Fibroblast of villous mesenchyme (primary cell): ENCODE measurements around the gene NHLRC1. TPM values are rescaled to one million over a fixed set of nuclear protein-coding genes. Genes with fewer than 3 reads are reported as not detected.

ENCODE experiments used
- DNase-seq: peaks from one replicate; pipeline ENCODE4 v3.0.0-alpha.2; 2010; ENCODE audit warnings: low read depth
- H3K4me3 ChIP-seq: 2 replicates; pipeline ENCODE4 v1.5.1; 2011; ENCODE audit warnings: low read depth, mild to moderate bottlenecking, low read length
- CTCF ChIP-seq: IDR thresholded peaks from 2 replicates; pipeline ENCODE4 v1.5.1; 2012; ENCODE audit warnings: low read depth, mild to moderate bottlenecking, low read length; ENCODE audit not compliant: insufficient read depth
- total RNA-seq: library from RNA; depleted of rRNA; stranded (reverse); fragments of >200 nt; gene quantifications from 2 replicates; pipeline ENCODE4 v1.2.3, GENCODE V29; 2012

Gene NHLRC1
- total RNA-seq, 1 donor: 1.7 TPM

GRCh38 chr6:18161431-18161830 is 39.0 kb upstream of the NHLRC1 start:
- no peak overlapping the region for H3K4me3 ChIP-seq
- TF ChIP-seq CTCF: no peak
- DNase-seq: peak; percentile 11

GRCh38 chr6:18160911-18161310 is 38.4 kb upstream of the NHLRC1 start:
- no peak overlapping the region for H3K4me3 ChIP-seq
- TF ChIP-seq CTCF: no peak
- DNase-seq: no peak

DNA sequence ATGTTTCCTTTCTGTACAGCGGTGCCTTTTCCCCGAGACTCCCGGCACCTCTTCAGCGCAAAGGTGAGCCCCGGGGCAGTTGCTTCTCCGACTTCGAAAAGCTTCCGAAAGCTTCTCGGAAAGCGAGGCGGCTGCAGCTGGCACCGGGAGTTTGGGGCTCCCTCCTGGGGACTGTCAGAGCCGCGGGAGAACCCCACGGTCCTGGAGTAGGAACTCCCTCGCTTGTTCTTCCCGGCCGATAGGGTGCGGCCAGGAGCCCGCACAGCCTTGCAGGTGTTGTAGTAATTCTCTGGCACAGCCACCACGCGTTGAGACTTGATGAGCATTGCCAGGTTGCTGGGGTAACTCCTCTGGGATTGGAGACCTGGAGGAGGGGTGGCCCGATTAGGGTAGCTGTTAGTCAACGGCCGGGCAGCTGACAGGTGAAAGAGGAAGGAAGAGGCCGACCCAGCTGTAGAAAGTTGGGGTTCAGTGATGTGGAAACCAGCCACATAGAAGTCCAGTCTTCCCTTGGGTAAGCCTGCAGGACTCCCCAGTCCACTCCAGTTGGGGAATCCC is 33.5 kb upstream of the NHLRC1 start:
- H3K4me3 ChIP-seq: peak overlapping the region; percentile 98
- peak; percentile 38 for TF ChIP-seq CTCF
- peak; percentile 39 for DNase-seq

GRCh38 chr6:18155150-18155863 is 32.8 kb upstream of the NHLRC1 start, which contains the start of gene KDM1B:
KDM1B (plus strand) TSS chr6:18155422; CDS start chr6:18159896, 4,474 bp downstream.
- peak; percentile 99 for DNase-seq
- no peak for TF ChIP-seq CTCF
- H3K4me3 ChIP-seq: peak within 1 kb of the TSS; percentile 98

GRCh38 chr6:18154507-18155149 is 32.2 kb upstream of the NHLRC1 start, which contains the start of gene TPMT:
TPMT (minus strand) TSS chr6:18155077; CDS start chr6:18149127, 5,950 bp downstream.
- H3K4me3 ChIP-seq: peak within 1 kb of the TSS; percentile 98
- no peak for TF ChIP-seq CTCF
- no peak for DNase-seq

DNA sequence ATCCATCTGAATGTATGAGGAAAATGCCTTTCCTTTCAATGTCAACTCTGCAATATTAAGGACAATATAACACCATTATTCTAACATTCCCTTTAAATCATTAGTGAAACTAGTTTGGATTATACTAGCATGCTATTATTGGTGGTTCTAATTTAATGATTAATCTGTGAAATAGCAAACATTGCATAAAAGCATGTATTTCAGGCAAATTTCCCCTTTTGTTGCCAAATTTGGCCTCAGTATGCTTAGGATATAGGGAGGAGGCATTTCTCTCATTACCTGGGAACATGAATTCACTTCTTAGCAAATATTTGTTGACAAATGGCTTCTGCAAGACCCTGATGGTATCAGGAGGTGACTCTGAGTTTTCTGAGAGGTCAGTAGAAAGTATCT is 30.8 kb upstream of the NHLRC1 start:
- DNase-seq: no peak
- no peak for TF ChIP-seq CTCF
- no peak overlapping the region for H3K4me3 ChIP-seq
